ENCODE data around the gene CHST12. TPM values are rescaled to one million over a fixed set of nuclear protein-coding genes. Genes with fewer than 3 reads are reported as not detected.

Gene CHST12
- total and polyA plus RNA-seq, 10 of the 15 experiments (the other 5 are each of a cell fraction or from before 2014, with no cell fraction given) = 0.05 to 14.2 (median 3.3) TPM

DNA sequence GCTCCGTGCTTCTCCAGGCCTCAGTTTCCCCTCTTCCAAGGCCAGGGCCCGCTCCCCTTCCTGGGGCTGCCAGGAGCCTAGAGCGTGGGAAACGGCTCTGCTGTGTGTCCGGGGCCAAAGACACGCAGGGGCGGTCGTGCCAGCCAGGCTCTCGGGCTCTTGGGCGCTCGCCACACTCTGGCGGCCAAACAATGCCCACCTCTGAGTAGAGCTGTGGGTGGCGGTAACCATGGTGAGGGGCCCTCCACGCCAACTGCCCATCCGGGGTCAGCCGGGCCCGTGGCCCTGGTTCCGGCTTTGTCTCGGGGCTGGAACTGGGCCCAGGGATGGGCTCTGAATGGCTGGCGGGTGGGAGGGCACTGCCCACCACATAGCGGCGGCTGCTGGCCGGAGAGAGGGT lies 56.8 kb downstream of the CHST12 start:
- BruUV-seq (replicated peaks) = no TSS peak
- POLR2A ChIA-PET = no interaction called here

More for the DNA sequence above, 56.8 kb downstream of the CHST12 start:
- Histone ChIP-seq H3K4me1 (ENCODE audit: control insufficient read depth, insufficient read depth, low read length) (no peaks in the 10 kb centered on the region), H3K79me2 (ENCODE audit: control insufficient read depth, insufficient read depth, low read length) (no peaks in the 10 kb centered on the region), H3K36me3 (ENCODE audit: control insufficient read depth in 2 of 2, insufficient read depth in 2 of 2, low read length in 1 of 2) (no peaks in the 10 kb centered on the region), H3K27ac (ENCODE audit: control insufficient read depth, insufficient read depth) (no peak overlapping the region), H3K9me3 (replicated peaks; ENCODE audit: control insufficient read depth, insufficient read depth, low read length) (no peaks in the 10 kb centered on the region; the same call in 2 of the 3 replicates), H3K4me3 (no peak overlapping the region), H4K20me1 (ENCODE audit: control insufficient read depth, insufficient read depth) (no peaks in the 10 kb centered on the region), H2AFZ (ENCODE audit: control insufficient read depth, low read depth, low read length) (no peak overlapping the region), H3K27me3 (replicated peaks in 1 of 2; ENCODE audit: control insufficient read depth in 2 of 2, insufficient read depth in 2 of 2, low read length in 1 of 2) (no peaks in the 10 kb centered on the region), H3K9ac (ENCODE audit: control insufficient read depth, insufficient read depth, low read length) (no peak overlapping the region), H3K4me2 (ENCODE audit: control insufficient read depth, insufficient read depth) (no peak overlapping the region)
- DNase-seq (ENCODE audit: low read depth, low spot score) = no peak
- no peak for FAIRE-seq
- no peak for ATAC-seq
- in situ Hi-C loops (cut with MboI) (no loop called here), intact Hi-C loops (cut with micrococcal nuclease; ENCODE audit: unreplicated experiment) (no loop called here)
- WGBS (ENCODE audit: insufficient coverage, insufficient replicate concordance, low lambda C conversion rate, missing lambda C conversion rate) = 76% methylated on average over 23 of the region's 23 CpGs
- RAD21 ChIA-PET (ENCODE audit: unreplicated experiment) = no interaction called here
- TF ChIP-seq, protein P1, sequence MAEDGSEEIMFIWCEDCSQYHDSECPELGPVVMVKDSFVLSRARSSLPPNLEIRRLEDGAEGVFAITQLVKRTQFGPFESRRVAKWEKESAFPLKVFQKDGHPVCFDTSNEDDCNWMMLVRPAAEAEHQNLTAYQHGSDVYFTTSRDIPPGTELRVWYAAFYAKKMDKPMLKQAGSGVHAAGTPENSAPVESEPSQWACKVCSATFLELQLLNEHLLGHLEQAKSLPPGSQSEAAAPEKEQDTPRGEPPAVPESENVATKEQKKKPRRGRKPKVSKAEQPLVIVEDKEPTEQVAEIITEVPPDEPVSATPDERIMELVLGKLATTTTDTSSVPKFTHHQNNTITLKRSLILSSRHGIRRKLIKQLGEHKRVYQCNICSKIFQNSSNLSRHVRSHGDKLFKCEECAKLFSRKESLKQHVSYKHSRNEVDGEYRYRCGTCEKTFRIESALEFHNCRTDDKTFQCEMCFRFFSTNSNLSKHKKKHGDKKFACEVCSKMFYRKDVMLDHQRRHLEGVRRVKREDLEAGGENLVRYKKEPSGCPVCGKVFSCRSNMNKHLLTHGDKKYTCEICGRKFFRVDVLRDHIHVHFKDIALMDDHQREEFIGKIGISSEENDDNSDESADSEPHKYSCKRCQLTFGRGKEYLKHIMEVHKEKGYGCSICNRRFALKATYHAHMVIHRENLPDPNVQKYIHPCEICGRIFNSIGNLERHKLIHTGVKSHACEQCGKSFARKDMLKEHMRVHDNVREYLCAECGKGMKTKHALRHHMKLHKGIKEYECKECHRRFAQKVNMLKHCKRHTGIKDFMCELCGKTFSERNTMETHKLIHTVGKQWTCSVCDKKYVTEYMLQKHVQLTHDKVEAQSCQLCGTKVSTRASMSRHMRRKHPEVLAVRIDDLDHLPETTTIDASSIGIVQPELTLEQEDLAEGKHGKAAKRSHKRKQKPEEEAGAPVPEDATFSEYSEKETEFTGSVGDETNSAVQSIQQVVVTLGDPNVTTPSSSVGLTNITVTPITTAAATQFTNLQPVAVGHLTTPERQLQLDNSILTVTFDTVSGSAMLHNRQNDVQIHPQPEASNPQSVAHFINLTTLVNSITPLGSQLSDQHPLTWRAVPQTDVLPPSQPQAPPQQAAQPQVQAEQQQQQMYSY (CRISPR knock-in tag; IDR thresholded peaks at IDR 0.05) = no peak
- TF ChIP-seq, protein P2, sequence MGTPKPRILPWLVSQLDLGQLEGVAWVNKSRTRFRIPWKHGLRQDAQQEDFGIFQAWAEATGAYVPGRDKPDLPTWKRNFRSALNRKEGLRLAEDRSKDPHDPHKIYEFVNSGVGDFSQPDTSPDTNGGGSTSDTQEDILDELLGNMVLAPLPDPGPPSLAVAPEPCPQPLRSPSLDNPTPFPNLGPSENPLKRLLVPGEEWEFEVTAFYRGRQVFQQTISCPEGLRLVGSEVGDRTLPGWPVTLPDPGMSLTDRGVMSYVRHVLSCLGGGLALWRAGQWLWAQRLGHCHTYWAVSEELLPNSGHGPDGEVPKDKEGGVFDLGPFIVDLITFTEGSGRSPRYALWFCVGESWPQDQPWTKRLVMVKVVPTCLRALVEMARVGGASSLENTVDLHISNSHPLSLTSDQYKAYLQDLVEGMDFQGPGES (IDR thresholded peaks at IDR 0.05) = no peak
- TF ChIP-seq GATAD2B (conservative IDR thresholded peaks at IDR 0.05; ENCODE audit: low read depth) (no peak), RAD51 (IDR thresholded peaks at IDR 0.05) (no peak), NBN (IDR thresholded peaks at IDR 0.05) (no peak)
- TF ChIP-seq, protein P3, sequence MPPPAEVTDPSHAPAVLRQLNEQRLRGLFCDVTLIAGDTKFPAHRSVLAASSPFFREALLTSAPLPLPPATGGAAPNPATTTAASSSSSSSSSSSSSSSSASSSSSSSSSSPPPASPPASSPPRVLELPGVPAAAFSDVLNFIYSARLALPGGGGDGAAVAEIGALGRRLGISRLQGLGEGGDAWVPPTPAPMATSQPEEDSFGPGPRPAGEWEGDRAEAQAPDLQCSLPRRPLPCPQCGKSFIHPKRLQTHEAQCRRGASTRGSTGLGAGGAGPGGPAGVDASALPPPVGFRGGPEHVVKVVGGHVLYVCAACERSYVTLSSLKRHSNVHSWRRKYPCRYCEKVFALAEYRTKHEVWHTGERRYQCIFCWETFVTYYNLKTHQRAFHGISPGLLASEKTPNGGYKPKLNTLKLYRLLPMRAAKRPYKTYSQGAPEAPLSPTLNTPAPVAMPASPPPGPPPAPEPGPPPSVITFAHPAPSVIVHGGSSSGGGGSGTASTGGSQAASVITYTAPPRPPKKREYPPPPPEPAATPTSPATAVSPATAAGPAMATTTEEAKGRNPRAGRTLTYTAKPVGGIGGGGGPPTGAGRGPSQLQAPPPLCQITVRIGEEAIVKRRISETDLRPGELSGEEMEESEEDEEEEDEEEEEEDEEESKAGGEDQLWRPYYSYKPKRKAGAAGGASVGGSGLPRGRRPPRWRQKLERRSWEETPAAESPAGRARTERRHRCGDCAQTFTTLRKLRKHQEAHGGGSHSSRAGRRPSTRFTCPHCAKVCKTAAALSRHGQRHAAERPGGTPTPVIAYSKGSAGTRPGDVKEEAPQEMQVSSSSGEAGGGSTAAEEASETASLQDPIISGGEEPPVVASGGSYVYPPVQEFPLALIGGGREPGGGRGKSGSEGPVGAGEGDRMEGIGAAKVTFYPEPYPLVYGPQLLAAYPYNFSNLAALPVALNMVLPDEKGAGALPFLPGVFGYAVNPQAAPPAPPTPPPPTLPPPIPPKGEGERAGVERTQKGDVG (CRISPR knock-in tag; IDR thresholded peaks at IDR 0.05) = no peak
- SMC1A ChIA-PET (ENCODE audit: uncharacterized antibody, unreplicated experiment) = interaction anchor here (1.7 kb wide), 1 partner anchor 10 kb away, joined by 4 read pairs; no protein-coding TSS in a partner anchor
- CTCF ChIA-PET = interaction anchor here (0.6 to 1.5 kb wide), 3 partner anchors 9 to 22 kb away, joined by 3 read pairs; no protein-coding TSS in a partner anchor

Measured in GM12878 (cell line).